GM18951 (cell line): ENCODE measurements around the gene ZNF879.

ENCODE experiments used
- POLR2A ChIP-seq: IDR thresholded peaks from 4 replicates; pipeline ENCODE4 v1.6.1; 2011; ENCODE audit warnings: mild to moderate bottlenecking; ENCODE audit not compliant: insufficient read length, insufficient read depth; ENCODE audit errors: extremely low read depth
- in situ Hi-C: fragments of 300-500 bp; cut with MboI; formaldehyde crosslinking; loops from one replicate; pipeline ENCODE4 v1.12.0; 2022; ENCODE audit warnings: low sequenced_read_pairs, mixed read lengths, inconsistent platforms; ENCODE audit not compliant: unreplicated experiment

Gene ZNF879

GRCh38 chr5:179023528-179024189 is at the start of gene ZNF879:
Gene ZNF879 (plus strand): TSS chr5:179023804. CDS start chr5:179025005, 1,201 bp downstream.
- no peak for TF ChIP-seq POLR2A
- in situ Hi-C loops = no loop called here

GRCh38 chr5:178981381-178981780 is 42.2 kb upstream of the ZNF879 start:
- no peak for TF ChIP-seq POLR2A
- in situ Hi-C loops = no loop called here

GRCh38 chr5:178982941-178983340 is 40.7 kb upstream of the ZNF879 start:
- in situ Hi-C loops = no loop called here

GRCh38 chr5:178983728-178984127 is 39.9 kb upstream of the ZNF879 start:
- TF ChIP-seq POLR2A = no peak
- in situ Hi-C loops = no loop called here

More at GRCh38 chr5:178982941-178983340, 40.7 kb upstream of the ZNF879 start:
- no peak for TF ChIP-seq POLR2A

GRCh38 chr5:178984145-178985072 is 39.2 kb upstream of the ZNF879 start:
- no peak for TF ChIP-seq POLR2A
- in situ Hi-C loops = no loop called here

GRCh38 chr5:178986326-178986960 is 37.2 kb upstream of the ZNF879 start:
- in situ Hi-C loops = no loop called here
- no peak for TF ChIP-seq POLR2A

GRCh38 chr5:178988436-178989220 is 35.0 kb upstream of the ZNF879 start:
- no peak for TF ChIP-seq POLR2A
- in situ Hi-C loops = no loop called here

GRCh38 chr5:178989311-178989710 is 34.3 kb upstream of the ZNF879 start:
- in situ Hi-C loops = no loop called here
- no peak for TF ChIP-seq POLR2A

- in situ Hi-C loops = no loop called here
- no peak for TF ChIP-seq POLR2A
Observed at GRCh38 chr5:178990491-178990890, 33.1 kb upstream of the ZNF879 start.

GRCh38 chr5:178991190-178992145 is 32.1 kb upstream of the ZNF879 start:
- no peak for TF ChIP-seq POLR2A

GRCh38 chr5:178992291-178992895 is 31.2 kb upstream of the ZNF879 start:
- TF ChIP-seq POLR2A = no peak
- in situ Hi-C loops = no loop called here

More at GRCh38 chr5:178991190-178992145, 32.1 kb upstream of the ZNF879 start:
- in situ Hi-C loops = no loop called here
